Fibroblast of pulmonary artery (primary cell): ENCODE data around the gene GPATCH4.
"Not testable (repeated sequence)": the region's sequence is repeated elsewhere in the genome, so short reads cannot be mapped to it uniquely, and the experiment has no call there.

ENCODE experiments used
- DNase-seq: peaks from one replicate; pipeline ENCODE4 v3.0.0-alpha.2; 2010; ENCODE audit warnings: low read depth
- H3K4me3 ChIP-seq: replicated peaks from 2 replicates; pipeline ENCODE4 v1.5.1; 2011; ENCODE audit warnings: low read depth, mild to moderate bottlenecking, control low read depth, low read length, moderate library complexity
- CTCF ChIP-seq: IDR thresholded peaks from 2 replicates; pipeline ENCODE4 v1.5.1; 2011; ENCODE audit warnings: mild to moderate bottlenecking, control low read depth, low read length, inconsistent platforms; ENCODE audit errors: missing control alignments

GPATCH4 gene

GRCh38 chr1:156608036-156608674 is 6.9 kb upstream of the GPATCH4 start:
- peak; percentile 84 for DNase-seq
- no peak overlapping the region for H3K4me3 ChIP-seq
- peak; percentile 90 for TF ChIP-seq CTCF

DNA sequence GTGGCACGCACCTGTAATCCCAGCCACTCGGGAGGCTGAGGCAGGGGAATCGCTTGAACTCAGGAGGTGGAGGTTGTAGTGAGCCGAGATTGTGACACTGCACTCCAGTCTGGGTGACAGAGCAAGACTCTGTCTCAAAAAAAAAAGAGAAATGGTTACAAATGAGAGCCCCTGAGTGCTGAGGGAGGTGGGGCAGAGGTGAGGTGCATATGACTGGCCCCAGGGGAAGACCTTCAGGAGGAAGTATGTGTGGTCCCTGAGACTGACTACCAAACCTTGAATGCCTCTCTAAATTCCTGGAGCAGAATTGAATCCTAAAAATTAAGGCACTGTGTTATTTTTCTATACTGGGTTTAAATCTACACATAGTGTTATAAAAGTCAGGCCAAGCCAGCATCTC is 6.1 kb upstream of the GPATCH4 start:
- not testable (repeated sequence) for H3K4me3 ChIP-seq, DNase-seq

DNA sequence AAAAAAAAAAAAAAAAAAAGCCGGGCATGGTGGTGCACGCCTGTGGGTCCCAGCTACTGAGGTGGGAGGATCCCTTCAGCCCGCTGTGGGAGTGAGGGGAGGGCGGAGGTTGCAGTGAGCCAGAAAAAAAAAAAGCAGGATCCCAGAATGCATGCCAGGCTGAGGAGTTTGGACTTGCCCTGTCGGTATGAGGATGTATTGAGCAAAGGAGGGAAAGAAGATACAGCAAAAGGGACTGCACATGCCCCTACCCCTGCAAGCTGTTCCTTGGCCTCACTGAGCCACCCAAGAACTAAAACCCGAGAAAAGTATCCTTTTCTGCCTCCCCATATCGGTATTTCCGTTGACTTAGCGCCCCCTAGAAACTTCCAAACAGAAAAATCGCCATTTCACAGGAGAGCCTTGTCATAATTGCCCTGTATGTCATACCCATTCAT is 1.3 kb upstream of the GPATCH4 start:
- no peak for DNase-seq
- TF ChIP-seq CTCF, result peak; percentile 39
- no peak overlapping the region for H3K4me3 ChIP-seq

GRCh38 chr1:156601892-156602291 is 613 bp upstream of the GPATCH4 start:
- H3K4me3 ChIP-seq, result peak overlapping the region; percentile 77
- DNase-seq, result no peak
- TF ChIP-seq CTCF, result no peak

DNA sequence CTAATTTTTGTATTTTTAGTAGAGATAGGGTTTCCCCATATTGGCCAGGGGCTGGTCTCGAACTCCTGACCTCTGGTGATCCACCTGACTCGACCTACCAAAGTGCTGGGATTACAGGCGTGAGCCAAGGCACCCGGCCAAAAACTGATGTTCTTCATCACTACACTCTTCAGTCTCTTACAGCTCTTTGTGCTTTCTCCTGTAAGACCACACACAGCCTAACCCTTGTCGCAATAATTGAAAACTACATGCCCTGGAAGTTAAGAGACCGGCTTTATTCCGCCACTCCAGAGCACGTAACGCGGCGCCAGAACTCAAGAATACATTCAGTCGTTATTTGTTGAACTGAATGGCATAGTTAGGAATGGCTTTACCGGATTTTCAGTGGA is 552 bp downstream of the GPATCH4 start:
- no peak for TF ChIP-seq CTCF
- DNase-seq, result peak; percentile 26

GRCh38 chr1:156599811-156600210 is 1.5 kb downstream of the GPATCH4 start:
- no peak overlapping the region for H3K4me3 ChIP-seq
- DNase-seq, result no peak

More for the DNA sequence above, 552 bp downstream of the GPATCH4 start:
- H3K4me3 ChIP-seq, result peak overlapping the region; percentile 77

More at GRCh38 chr1:156599811-156600210, 1.5 kb downstream of the GPATCH4 start:
- no peak for TF ChIP-seq CTCF
